Endothelial cell of hepatic sinusoid (primary cell): ENCODE measurements around the gene SLC25A27.

Source experiments
- in situ Hi-C: cut with HindIII; loops from 2 replicates; pipeline ENCODE4 v1.10.0; 2017; ENCODE audit warnings: low sequenced_read_pairs

Gene SLC25A27

DNA sequence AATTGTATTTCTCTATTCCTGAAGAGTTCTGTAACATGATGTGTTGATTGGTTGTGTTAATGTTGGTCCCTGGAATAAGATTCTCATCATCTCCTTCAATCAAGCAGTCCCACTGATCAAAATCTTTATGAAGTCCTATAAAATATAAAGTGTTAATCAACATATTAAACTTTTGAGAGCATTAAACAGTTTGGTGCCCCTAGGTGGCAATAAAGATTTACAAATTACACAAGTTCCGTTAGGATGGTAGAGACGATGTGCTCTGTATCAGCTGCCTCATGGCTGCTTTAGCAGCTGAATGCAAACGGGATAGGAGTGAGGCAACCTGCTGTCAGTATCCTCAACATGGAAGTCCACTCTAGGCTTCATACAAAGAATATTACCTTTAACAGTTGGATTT lies 51.8 kb downstream of the SLC25A27 start:
- in situ Hi-C loops: no loop called here

DNA sequence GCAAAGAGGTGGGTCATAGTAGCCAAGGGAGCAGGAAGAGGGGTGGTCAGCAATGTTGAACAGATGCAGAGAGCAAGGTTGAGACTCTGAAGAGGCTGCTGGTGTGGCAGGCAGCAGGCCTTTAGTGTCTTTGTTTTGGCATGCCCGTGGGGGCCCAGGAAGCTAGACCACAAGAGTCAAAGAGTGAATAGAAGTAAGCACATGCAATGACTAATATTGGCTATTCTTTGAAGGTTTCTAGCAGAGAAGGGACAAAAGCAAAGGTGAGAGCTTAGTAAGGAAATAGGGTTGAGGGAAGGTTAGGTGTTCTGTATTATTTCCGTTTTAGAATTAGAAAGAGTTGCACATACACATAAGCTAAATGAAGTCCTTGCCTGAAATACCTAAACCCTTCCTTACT lies 53.7 kb downstream of the SLC25A27 start:
- in situ Hi-C loops: loop anchor here (5.0 kb wide), 1 partner anchor 34 kb away; no protein-coding TSS in a partner anchor

DNA sequence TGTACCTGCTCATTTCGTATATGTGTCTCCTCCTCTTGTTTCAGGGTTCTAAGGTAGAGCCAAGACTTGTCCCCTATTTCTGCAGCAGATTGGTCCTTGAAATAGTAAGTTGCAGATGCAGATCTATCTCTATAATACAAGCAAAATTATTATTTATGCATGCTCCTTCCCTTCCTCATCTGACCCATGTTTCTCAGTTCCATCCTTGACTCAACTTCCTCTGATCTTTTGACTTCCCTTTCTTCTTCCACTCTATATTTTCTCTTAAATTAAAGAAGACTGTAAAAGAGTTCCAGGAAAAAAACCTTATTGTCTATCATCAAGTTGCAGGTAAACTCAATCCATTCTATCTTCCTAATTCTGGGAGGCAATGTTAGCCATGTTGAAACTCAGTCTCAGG lies 58.7 kb downstream of the SLC25A27 start:
- in situ Hi-C loops: no loop called here

DNA sequence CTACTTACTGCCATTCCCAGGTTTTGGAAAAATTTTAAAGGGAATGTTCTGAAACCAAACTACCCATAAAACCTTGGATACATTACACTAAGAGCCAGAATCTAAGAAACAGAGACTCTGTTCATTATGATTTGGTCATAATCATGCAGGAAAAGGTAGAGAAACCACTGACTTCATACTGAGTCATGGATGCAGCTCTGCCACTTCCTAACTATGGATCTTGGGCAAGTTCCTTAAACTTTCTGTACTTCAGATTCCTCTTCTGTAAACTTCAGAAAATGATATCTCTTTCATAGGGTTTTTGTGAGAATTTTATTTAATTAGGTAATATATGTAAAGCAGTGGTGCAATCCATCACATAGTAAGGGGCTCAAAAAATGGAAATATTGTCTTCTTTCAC lies 62.4 kb downstream of the SLC25A27 start:
- in situ Hi-C loops: no loop called here

DNA sequence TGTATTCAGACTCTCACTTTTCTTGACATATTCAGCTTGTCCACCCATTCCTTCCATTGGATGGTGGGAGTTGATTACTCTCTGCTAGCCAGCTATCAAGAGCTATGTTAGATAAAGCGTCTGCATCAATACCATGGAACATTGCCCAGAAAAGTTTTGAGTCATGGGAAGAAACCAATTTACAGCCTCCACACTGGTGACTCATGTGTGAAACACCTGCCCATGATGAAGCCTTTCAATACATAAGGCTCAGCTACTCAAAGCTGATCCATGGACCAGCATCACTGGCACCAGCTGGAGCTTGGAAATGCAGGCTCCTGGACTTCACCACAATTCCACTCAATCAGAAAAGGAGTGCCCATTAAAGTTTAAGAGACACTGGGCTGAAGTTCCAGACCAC lies 66.3 kb downstream of the SLC25A27 start:
- in situ Hi-C loops: no loop called here

DNA sequence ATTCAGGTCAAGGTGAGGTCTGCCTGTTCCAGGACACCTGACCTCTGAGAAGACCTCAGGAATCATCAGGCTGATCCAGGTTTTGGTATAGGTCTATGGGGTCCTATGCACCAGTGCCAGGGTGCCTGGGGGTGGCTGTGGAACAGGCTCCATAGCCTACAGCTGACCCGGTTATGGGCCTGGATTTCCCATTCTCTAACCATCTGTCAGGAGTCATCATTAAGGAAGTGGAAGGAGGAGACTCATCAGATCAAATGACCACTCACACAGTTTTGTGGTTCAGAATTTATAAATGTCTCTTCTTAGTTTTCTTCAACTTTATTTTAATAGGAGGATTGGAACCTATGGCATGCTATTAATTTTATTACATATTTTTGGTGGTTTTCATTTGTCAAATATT lies 67.6 kb downstream of the SLC25A27 start:
- in situ Hi-C loops: no loop called here
